ENCODE results near the gene PPHLN1.

PPHLN1 gene, protein sequence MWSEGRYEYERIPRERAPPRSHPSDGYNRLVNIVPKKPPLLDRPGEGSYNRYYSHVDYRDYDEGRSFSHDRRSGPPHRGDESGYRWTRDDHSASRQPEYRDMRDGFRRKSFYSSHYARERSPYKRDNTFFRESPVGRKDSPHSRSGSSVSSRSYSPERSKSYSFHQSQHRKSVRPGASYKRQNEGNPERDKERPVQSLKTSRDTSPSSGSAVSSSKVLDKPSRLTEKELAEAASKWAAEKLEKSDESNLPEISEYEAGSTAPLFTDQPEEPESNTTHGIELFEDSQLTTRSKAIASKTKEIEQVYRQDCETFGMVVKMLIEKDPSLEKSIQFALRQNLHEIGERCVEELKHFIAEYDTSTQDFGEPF

DNA sequence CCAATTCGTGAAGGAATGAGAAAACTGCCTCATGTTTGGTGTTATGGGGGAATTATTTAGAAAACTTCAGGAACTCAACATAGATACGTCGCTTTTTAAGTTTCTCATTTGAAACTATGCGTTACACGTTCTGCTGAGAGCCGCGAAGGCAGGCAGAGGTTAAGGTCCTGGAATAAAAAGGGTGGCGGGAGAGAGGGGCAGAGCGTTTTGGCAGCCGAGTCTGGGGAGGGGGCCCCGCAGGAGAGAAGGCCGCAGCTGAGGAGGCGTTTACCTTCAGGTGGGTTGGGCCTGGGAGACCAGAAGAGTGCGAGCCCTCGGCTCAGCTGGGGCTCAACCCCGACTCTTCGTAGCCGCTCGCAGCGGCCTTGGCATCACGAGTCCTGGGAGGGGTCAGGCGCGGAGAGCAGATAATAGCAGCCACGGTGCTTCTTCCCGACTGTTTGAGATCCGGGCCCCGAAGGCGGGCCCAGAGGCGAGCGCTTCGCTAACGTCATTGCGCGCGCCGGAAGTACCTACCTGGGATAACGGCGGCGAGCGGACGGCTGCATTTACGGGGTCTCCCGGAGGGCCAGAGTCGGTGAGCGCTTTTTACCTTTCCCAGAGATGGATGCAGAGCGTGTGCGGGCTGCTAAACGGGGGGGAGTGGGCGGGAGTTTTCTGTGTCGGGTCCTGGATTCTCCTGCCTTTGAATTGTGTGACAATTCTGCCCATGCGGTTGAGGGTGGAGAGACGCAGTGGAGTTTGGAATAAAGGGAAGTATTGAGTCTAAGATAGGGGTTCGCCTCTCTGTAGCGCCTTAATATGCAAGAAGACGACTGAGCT lies at the start of gene PPHLN1, which contains the start of gene ZCRB1:
Gene PPHLN1, plus strand, starts transcription at position 515 of the 822 bp plus-strand sequence. CDS start 9,736 bp downstream, outside the sequence.
Gene ZCRB1, minus strand, starts transcription at position 442 of the 822 bp plus-strand sequence. CDS start 1,992 bp downstream, outside the sequence.
- peak; percentile 58 to 69 for DNase-seq (ENCODE audit: low read depth in 2 of 2)

DNA sequence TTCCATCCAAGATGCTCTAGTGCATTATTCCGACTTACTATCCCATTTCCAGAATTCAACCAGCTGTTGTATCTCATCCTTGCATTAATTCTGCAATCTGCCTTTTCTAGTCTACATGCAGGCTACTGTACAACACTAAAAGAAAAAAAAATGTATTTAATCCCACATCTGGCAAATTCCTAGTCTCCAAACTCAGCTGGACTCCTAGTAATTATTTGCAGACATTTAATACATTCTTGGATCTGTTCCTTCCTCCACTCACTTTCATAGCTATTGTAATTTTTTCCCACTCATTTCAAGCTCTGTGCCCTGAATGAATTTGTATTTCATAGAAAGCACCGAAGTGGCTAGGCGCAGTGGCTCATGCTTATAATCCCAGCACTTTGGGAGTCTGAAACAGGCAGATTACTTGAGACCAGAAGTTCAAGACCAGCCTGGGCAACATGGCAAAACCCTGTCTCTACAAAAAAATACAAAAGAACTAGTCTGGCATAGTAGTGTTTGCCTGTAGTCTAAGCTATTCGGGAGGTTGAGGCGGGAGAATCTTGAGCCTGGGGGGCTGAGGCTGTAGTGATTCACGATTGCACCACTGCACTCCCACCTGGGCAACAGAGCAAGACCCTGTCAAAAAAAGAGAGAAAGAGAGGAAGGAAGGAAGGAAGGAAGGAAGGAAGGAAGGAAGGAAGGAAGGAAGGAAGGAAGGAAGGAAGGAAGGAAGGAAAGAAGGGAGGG lies 48.4 kb upstream of the PPHLN1 start:
- DNase-seq (ENCODE audit: low read depth in 2 of 2), result no peak

DNA sequence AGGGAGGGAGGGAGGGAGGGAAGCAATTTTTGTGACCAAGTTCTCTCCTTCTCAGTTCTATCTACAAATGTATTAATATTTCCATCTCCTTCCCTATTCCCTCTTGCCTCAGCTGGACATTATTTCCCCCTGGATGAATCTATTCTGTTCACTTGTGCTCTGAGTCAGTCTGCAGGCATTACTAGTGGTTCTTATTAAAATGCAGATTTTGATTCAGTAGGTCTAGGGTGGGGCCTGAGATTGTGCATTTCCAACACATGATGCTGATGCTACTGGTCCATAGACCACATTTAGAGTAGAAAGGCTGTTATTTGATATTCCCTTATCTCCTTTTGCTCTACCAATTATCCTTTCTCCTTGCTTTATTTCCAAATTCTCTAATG lies 47.8 kb upstream of the PPHLN1 start:
- no peak for DNase-seq (ENCODE audit: low read depth in 2 of 2)

DNA sequence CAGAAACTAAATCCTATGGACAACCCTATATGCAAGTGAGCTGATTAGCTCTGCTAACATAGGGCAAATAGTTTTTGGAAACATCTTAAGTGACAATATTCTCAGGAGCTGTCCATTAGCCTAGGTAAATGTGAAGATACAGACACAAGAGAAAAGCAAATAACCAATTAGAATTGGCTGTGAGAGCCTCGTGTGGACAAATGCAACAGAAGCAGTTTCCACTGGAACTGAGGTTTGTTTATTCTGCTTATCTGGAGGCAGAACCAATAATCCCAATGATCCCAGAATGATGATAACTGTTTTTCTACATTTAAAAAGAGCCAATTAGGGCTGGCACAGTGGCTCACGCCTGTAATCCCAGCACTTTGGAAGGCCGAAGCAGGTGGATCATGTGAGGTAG lies 44.7 kb upstream of the PPHLN1 start:
- no peak for DNase-seq (ENCODE audit: low read depth in 2 of 2)

DNA sequence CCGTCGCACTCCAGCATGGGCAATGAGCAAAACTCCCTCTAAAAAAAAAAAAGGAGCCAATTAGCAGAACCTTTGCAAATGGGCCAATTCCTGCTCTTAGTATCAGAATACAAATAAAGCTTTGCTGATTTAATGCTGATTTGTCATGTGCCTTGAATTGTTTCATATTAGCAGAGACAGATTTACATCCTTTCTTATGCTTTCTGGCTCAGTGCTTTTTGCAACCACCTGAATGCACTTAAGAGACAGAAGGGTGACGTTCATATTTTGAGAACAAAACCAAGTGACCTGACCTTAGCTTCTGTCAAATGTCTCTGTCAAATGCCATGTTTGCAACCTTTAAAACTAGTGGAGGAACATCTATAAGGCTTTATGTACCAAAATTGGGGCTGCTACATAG lies 44.1 kb upstream of the PPHLN1 start:
- DNase-seq (ENCODE audit: low read depth in 2 of 2), result no peak

DNA sequence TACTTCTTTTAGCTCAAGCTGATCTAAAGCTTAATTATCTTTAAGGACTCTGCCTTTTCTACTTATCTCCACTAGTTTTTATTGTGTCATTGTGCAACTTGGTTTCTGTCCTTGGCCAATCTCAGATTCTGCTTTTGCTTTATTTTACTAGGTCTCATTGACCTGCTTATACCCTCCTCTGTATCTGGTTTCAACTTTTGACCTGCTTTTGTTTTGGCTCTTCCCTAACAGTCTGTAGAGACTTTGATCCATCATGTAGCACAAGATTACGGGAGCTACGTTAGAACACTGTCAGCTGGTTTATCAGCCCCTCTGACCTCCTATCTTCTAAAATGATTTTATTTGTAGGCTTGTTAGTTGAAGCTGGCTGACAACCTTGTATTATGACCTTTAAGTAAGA lies 43.7 kb upstream of the PPHLN1 start:
- DNase-seq (ENCODE audit: low read depth in 2 of 2), result no peak

DNA sequence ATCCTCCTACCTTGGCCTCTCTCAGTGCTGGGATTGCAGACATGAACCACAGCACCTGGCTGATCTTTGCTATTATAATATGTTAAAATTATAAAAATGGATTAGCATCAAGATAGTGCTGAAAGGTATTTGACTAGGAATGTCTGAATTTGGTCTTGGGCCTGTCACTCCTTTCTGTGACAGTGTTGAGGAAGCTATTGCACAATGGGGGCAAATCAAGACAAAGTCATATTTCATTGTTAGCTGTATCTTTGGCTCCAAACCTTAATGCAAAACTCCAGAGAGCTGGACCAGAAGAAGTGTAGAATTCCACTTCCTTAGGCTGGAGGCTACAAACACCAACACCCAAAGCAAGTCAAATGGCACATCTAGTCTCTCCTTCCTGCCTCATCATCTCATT lies 42.2 kb upstream of the PPHLN1 start:
- no peak for DNase-seq (ENCODE audit: low read depth in 2 of 2)

DNA sequence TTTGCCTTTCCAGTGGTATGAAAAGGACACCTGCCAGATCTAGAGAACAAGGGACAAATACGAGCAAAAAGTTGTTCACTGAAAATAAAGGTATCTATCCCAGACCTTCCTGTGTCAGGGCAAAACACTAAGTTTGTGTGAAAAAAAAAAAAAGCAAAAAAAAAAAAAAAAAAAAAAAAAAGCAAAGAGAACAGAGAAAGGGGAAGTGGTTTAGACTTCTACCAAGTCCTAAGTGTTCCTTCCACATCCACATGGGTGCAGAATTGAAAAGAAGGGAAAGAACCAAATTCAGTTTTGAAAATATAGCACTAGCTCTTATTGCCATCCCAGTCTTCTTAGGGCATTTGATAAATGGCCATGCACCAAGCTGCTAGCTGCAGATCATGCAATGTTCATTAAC lies 41.8 kb upstream of the PPHLN1 start:
- no peak for DNase-seq (ENCODE audit: low read depth in 2 of 2)

DNA sequence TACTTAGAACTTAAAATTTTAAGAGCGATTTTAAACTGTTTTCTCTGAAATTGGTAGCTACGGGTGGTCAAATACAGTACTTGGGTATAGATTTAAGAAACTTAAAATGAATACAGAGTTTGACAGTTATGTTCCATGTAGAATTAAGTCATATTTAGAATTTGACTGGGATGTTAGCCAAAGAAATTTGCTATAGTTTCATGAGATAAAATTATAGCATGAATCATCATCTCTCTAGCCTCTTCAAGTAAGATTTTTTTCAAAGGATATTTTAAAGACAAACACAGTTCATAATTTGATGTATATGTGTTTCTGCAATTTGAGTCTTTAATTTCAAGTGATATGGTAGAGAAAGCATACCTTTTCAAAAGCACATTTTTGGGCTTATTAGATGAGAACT lies 41.1 kb upstream of the PPHLN1 start:
- no peak for DNase-seq (ENCODE audit: low read depth in 2 of 2)

DNA sequence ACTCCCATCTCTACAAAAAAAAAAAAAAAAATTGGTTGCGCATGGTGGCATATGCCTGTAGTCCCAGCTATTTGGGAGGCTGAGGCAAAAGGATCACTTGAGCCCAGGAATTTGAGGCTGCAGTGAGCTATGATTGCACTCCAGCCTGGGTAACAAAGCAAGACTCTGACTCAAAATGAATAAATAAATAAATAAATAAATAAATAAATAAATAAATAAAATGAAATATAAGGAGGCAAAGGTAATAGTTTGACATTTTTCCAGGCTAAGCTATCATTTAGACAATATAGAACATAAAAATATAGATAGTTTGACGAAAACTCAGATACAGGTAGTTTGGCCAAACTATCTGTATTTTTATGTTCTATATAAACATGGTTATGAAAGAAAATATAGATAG lies 40.5 kb upstream of the PPHLN1 start:
- DNase-seq (ENCODE audit: low read depth in 2 of 2), result no peak

DNA sequence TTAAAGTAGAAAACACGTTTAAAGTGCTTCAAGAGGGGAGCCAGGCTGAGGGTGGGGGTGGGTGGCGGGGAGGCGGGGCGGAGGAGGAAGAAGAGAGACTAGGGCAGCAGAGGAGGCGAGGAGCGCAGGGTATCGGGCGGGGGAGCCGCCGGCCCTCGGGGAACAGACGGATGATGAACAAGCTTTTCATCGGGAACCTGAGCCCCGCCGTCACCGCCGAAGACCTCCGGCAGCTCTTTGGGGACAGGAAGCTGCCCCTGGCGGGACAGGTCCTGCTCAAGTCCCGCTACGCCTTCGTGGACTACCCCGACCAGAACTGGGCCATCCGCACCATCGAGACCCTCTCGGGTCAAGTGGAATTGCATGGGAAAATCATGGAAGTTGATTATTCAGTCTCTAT lies 39.2 kb upstream of the PPHLN1 start:
- DNase-seq (ENCODE audit: low read depth in 2 of 2), result no peak

DNA sequence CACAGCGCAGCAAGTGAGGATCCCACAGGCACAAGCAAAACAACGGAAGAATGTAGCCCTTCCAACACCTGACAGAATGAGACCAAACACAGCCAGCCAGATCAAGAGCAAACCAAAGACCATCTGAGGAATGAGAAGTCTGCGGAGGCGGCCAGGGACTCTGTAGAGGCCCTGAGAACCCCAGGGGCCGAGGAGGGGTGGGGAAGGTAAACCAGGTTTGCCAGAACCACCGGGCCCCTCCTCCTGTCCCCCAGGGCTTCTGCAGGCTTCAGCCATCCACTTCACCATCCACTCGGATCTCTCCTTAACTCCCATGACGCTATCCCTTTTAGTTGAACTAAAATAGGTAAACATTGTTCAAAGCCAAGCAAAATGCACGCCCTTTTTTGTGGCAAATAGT lies 37.4 kb upstream of the PPHLN1 start:
- no peak for DNase-seq (ENCODE audit: low read depth in 2 of 2)

DNA sequence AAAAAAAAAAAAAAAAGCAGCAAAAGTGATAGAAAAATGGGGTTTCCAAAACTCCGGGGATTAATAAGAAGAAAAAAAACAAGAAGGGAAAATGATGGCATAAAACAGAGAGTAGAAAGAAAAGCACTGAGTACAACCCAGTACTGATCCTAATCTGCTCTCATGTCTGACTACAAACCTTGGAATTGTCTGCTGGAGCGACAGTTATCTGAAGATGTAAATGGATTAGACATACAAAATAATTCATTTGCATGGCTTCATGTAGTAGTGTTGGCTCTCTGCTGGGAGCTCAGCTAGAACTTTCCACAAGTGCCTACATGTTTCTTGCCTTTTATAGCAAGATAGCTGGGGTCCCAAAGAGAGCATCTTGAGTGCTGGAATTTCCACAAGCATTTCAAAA lies 34.3 kb upstream of the PPHLN1 start:
- DNase-seq (ENCODE audit: low read depth in 2 of 2), result no peak

DNA sequence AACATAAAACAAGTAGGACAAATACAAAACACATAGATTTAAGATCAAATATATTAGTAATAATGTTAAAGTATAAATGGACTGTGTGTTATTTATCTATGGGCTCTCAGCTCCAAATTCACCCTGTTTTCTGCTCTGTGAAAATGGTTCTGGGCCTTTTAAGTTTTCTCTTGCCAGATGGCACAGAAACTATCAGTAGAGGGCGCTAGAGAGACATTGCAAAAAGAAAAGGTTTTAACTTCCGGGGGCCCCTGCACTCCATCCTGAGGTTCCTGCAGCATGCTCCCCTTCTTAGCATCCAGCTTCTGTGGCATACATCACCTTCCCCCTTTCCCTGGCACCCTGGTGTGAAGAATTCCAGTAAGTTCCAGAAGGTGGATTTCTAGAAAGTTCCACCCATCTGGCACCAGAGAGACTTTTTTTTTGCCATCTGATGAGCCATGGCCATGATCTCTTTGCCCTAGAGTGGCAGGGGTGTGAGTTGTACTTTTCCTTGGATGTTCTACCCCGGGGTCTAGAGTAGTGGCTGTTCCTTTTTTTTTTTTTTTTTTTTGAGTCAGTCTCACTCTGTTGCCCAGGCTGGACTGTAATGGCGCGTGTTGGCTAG lies 29.4 kb upstream of the PPHLN1 start:
- no peak for DNase-seq (ENCODE audit: low read depth in 2 of 2)

DNA sequence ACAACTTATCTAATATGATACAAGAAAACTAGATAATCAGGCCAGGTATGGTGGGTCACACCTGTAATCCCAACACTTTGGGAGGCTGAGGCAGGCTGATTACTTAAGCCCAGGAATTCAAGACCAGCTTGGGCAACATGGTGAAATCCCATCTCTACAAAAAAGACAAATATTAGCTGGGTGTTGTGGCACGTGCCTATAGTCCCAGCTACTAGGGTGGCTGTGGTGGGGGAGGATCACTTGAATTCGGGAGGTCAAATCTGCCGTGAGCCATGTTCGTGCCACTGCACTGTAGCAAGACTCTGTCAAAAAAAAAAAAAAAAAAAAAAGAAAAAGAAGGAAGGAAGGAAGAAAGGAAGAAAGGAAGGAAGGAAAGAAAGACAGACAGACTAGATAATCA lies 27.1 kb upstream of the PPHLN1 start:
- no peak for DNase-seq (ENCODE audit: low read depth in 2 of 2)

DNA sequence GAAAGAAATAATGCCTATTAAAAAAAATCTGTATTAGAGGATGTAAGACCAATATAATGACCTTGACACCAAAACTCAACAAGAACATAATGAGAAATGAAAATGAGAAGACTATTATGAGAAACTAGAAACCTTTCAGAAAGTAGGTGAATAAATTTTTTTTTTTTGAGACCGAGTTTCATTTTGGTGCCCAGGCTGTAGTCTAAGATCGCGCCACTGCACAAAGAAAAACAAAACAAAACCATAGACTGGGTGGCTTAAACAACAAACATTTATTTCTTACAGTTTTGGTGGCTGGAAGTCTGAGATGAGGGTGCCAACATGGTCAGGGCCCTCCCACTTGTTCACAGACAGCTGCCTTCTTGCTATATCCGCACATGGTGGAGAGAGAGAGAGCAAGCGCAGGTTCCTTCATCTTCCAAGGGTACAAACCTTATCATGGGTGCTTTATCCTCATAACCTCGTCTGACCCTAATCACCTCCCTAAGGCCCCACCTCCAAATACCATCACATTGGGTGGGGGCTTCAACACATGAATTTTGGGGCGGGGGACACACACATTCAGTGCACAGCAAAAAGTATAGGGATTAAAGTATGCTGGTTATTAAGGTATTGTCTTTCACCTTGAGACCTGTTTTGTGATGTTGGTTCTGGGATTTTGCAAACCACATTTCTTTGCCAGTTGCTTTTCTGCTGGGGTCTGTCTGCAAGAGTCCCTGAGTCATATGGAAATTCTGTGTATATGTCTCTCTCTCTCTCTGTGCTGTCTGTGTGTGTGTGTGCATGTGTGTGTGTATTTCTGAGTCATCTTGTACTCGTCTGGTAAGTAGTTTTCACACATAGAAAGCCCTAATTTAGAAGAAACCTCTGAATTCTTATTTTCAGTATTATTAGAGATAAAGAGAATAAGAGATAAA lies 26.3 kb upstream of the PPHLN1 start:
- peak; percentile 56 to 72 for DNase-seq (ENCODE audit: low read depth in 2 of 2)

DNA sequence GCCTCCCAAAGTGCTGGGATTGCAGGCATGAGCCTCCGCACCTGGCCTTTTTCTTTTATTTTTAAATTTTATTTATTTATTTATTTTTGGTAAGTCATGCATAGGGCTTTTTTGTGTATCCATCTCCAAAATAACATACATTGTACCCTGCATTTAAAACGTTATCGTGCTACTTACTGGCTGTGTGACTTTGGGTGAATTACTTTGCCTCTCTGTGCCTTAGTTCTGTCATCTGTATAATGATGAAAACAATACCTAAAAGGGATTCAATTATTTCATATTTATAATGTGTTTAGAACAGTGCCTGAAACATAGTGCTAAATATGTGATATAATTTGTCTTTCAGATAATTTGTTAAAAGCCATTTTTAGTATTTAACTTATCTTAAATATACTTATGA lies 19.7 kb upstream of the PPHLN1 start:
- no peak for DNase-seq (ENCODE audit: low read depth in 2 of 2)

DNA sequence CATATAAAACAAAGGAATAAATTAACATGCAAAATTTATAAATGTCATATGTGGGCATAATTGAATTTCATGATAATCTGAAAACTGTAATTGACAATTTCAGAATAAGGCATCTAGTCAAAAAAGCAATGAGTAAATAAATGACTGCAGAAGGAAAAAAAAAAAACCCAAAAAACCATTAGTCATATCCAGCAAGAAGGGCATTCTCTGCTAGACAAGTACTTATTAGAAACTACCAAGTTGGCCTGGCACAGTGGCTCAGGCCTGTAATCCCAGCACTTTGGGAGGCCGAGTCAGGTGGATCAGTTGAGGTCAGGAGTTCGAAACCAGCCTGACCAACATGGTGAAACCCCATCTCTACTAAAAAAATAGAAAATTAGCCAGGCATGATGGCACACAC lies 17.6 kb upstream of the PPHLN1 start:
- no peak for DNase-seq (ENCODE audit: low read depth in 2 of 2)

DNA sequence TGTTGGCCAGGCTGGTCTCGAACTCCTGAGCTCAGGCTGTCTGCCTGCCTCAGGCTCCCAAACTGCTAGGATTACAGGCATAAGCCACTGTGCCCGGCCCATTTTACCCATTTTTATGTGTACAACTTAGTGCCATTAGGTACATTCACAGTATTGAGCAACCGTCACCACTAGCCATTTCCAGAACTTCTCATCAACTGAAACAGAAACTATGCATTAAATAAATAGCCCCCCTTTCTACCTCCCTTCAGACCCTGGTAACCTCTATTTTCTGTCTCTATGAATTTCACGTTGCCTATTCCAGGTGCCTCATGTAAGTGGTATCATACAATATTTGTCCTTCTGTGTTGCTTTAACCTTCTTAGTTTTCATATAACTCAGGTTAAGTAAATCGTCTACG lies 16.0 kb upstream of the PPHLN1 start:
- DNase-seq (ENCODE audit: low read depth in 2 of 2), result no peak

DNA sequence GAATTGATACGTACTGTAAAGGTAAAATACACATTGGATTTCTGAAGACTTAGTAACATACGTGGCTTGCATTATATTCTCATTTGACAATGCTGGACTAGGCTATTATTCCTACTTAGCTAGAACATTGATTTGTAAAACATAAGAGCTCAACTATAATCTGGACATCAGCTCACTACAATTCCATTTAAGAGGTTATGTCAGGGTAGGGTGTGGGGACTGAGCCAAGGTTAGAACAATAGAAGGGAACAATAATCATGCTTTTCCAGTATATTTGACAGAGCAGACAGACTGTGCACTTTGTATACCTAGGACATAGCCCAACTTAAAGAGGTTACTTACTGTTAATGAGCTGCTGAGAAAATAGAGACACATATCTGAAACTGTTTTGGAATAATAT lies 10.9 kb upstream of the PPHLN1 start:
- DNase-seq (ENCODE audit: low read depth in 2 of 2), result no peak

DNA sequence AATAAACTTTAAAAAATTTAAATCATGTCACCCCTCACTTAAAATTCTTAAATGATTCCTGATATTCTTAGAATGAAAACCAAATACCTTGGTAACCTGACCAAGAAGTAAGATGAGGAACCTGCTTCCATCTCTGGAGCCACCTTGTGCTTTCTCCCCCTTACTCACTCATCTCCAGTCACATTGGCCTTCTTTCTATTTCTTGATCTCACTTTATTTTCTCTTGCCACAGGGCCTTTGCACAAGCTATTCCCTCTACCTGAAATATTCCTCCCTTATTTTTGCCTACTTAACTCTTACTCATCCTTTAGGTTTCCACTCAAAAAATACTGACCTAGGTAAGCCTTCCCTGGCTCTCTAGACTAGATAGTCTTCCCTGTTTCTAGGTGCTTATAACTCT lies 5.2 kb upstream of the PPHLN1 start:
- DNase-seq (ENCODE audit: low read depth in 2 of 2), result no peak
